EH (cell line): ENCODE measurements around the gene RHBDL2.
A peak's percentile ranks its signal among the peaks of the same experiment; 100 is the strongest.
"Not testable (repeated sequence)": the region's sequence is repeated elsewhere in the genome, so short reads cannot be mapped to it uniquely, and the experiment has no call there.

Experiments used
- DNase-seq: peaks from one replicate; pipeline ENCODE4 v3.0.0-alpha.2; 2015; ENCODE audit warnings: low read depth

RHBDL2 gene

GRCh38 chr1:38941527-38942019, at the start of gene RHBDL2:
TSS of gene RHBDL2 (minus strand) at chr1:38941830. CDS start at chr1:38919212, 22,618 bp downstream.
- peak; percentile 19 for DNase-seq

- DNase-seq, result peak; percentile 95
Measured at GRCh38 chr1:38990738-38991637, 49.4 kb upstream of the RHBDL2 start, which contains the start of gene AKIRIN1. TSS of gene AKIRIN1 (plus strand) at chr1:38991276. CDS start at chr1:38991381, 105 bp downstream.

GRCh38 chr1:38990386-38990737, 48.7 kb upstream of the RHBDL2 start:
- DNase-seq, result peak; percentile 28

- no peak for DNase-seq
Measured at GRCh38 chr1:38989979-38990378, 48.3 kb upstream of the RHBDL2 start.

- DNase-seq, result not testable (repeated sequence)
Measured at GRCh38 chr1:38979380-38979779, 37.8 kb upstream of the RHBDL2 start.

GRCh38 chr1:38978245-38978542, 36.6 kb upstream of the RHBDL2 start:
- not testable (repeated sequence) for DNase-seq

- DNase-seq, result not testable (repeated sequence)
Measured at GRCh38 chr1:38977399-38978244, 36.0 kb upstream of the RHBDL2 start.

- no peak for DNase-seq
Measured at GRCh38 chr1:38973659-38974437, 32.2 kb upstream of the RHBDL2 start.

- DNase-seq, result not testable (repeated sequence)
Measured at GRCh38 chr1:38973145-38973544, 31.5 kb upstream of the RHBDL2 start.

- no peak for DNase-seq
Measured at GRCh38 chr1:38964140-38964548, 22.5 kb upstream of the RHBDL2 start.

- DNase-seq, result peak; percentile 62
Measured at GRCh38 chr1:38962560-38962959, 20.9 kb upstream of the RHBDL2 start.

GRCh38 chr1:38962113-38962512, 20.5 kb upstream of the RHBDL2 start:
- peak; percentile 89 for DNase-seq

GRCh38 chr1:38958967-38959366, 17.3 kb upstream of the RHBDL2 start:
- peak; percentile 52 for DNase-seq

GRCh38 chr1:38953433-38953860, 11.8 kb upstream of the RHBDL2 start:
- DNase-seq, result no peak

GRCh38 chr1:38950553-38950952, 8.9 kb upstream of the RHBDL2 start:
- DNase-seq, result no peak

- DNase-seq, result no peak
Measured at GRCh38 chr1:38944547-38944946, 2.9 kb upstream of the RHBDL2 start.

GRCh38 chr1:38942664-38943428, 1.2 kb upstream of the RHBDL2 start:
- no peak for DNase-seq

- no peak for DNase-seq
Measured at GRCh38 chr1:38941093-38941492, 537 bp downstream of the RHBDL2 start.

- no peak for DNase-seq
Measured at GRCh38 chr1:38940339-38941047, 1.1 kb downstream of the RHBDL2 start.

- no peak for DNase-seq
Measured at GRCh38 chr1:38938722-38939260, 2.8 kb downstream of the RHBDL2 start.
